B cell (primary cell): Measurements from ENCODE around the gene LIN7B. TPM values are rescaled to one million over a fixed set of nuclear protein-coding genes. Genes with fewer than 3 reads are reported as not detected.

Experiments used
- ATAC-seq: fragments of 200-7000 bp; cut with Tn5 transposase; one replicate; pipeline ENCODE4 v1.10.0; 2021; ENCODE audit warnings: low read depth, mild to moderate bottlenecking, moderate number of reproducible peaks, moderate library complexity
- CTCF ChIA-PET: fragments of 350-600 bp; sonication (Branson Sonifier 250); formaldehyde crosslinking; loops from one replicate; lab custom pipeline; 2021; ENCODE audit warnings: antibody characterized with exemption, inconsistent platforms; lab: Charles Lee
- POLR2A ChIA-PET: fragments of 350-600 bp; sonication (Branson Sonifier 250); formaldehyde crosslinking; loops from one replicate; lab custom pipeline; 2021; ENCODE audit warnings: antibody characterized with exemption; lab: Charles Lee
- DNase-seq: peaks from one replicate; pipeline ENCODE4 v3.0.0; 2013
- H2AFZ ChIP-seq: 2 replicates; pipeline ENCODE4 v1.6.1; 2012; ENCODE audit warnings: mild to moderate bottlenecking, low read depth, low read length; ENCODE audit not compliant: insufficient read depth, poor library complexity, severe bottlenecking
- H3K27ac ChIP-seq, 2 donors: 1 replicate in 1 of 2; 2 replicates in 1 of 2; pipeline ENCODE4 v1.5.1; 2012 to 2013; ENCODE audit warnings: low read length in 2 of 2, mild to moderate bottlenecking in 2 of 2, moderate library complexity in 1 of 2
- H3K27me3 ChIP-seq, 4 experiments: fragments of 200-600 bp in 1 of 4; sonication (generic) in 1 of 4; replicated peaks in 1 of 4; 1 replicate in 2 of 4; 2 replicates in 2 of 4; pipeline versions ENCODE4 v1.6.1 to v1.7.0; 2013 to 2016; ENCODE audit warnings: low read length in 3 of 4, mild to moderate bottlenecking in 2 of 4, mixed read lengths in 1 of 4, moderate library complexity in 1 of 4; ENCODE audit not compliant: insufficient read depth in 4 of 4, control insufficient read depth in 3 of 4; ENCODE audit errors: control extremely low read depth in 1 of 4
- H3K36me3 ChIP-seq, 2 experiments: replicated peaks in 1 of 2; 1 replicate in 1 of 2; 2 replicates in 1 of 2; pipeline versions ENCODE4 v1.6.1 to v1.7.1; 2013; ENCODE audit warnings: low read length in 1 of 2; ENCODE audit not compliant: insufficient read depth in 2 of 2, control insufficient read depth in 1 of 2; ENCODE audit errors: control extremely low read depth in 1 of 2, extremely low read depth in 1 of 2
- H3K4me1 ChIP-seq, 2 donors: fragments of 200-600 bp in 1 of 2; sonication (generic) in 1 of 2; 1 replicate in 1 of 2; 2 replicates in 1 of 2; pipeline versions ENCODE4 v1.5.1 to v1.6.1; 2013 to 2017; ENCODE audit warnings: low read length in 2 of 2; ENCODE audit not compliant: control insufficient read depth in 2 of 2, insufficient read depth in 2 of 2
- H3K4me2 ChIP-seq: replicated peaks from 2 replicates; pipeline ENCODE3; 2012; ENCODE audit warnings: mild to moderate bottlenecking, low read depth, low read length; ENCODE audit not compliant: poor library complexity, severe bottlenecking
- H3K4me3 ChIP-seq, 5 experiments: fragments of 200-600 bp in 1 of 5; sonication (generic) in 1 of 5; 1 replicate in 3 of 5; 2 replicates in 2 of 5; pipeline versions ENCODE4 v1.5.1 to v1.7.0; 2011 to 2016; ENCODE audit warnings: low read length in 4 of 5, mild to moderate bottlenecking in 4 of 5, low read depth in 2 of 5, control low read depth in 1 of 5, moderate library complexity in 1 of 5; ENCODE audit not compliant: insufficient read depth in 1 of 5; ENCODE audit errors: control extremely low read depth in 1 of 5, extremely low read depth in 1 of 5
- H3K79me2 ChIP-seq: fragments of 200-600 bp; sonication (generic); one replicate; pipeline ENCODE4 v1.6.0; 2016; ENCODE audit warnings: low read length; ENCODE audit not compliant: control insufficient read depth, insufficient read depth
- H3K9ac ChIP-seq: fragments of 200-600 bp; sonication (generic); 2 replicates; pipeline ENCODE4 v1.6.1; 2017; ENCODE audit warnings: mild to moderate bottlenecking, low read length, moderate library complexity
- H3K9me3 ChIP-seq, 3 donors: one replicate each; pipeline versions ENCODE4 v1.6.1 to v1.7.1; 2013; ENCODE audit warnings: low read length in 2 of 3; ENCODE audit not compliant: control insufficient read depth in 2 of 3, insufficient read depth in 1 of 3; ENCODE audit errors: control extremely low read depth in 1 of 3
- H4K20me1 ChIP-seq: 2 replicates; pipeline ENCODE4 v1.6.0; 2012; ENCODE audit warnings: mild to moderate bottlenecking, low read length; ENCODE audit not compliant: insufficient read depth, control insufficient read depth, poor library complexity, severe bottlenecking
- H3K27ac Mint-ChIP-seq: one replicate; pipeline ENCODE4 v1.8.0; 2021; ENCODE audit warnings: mixed read lengths
- H3K27me3 Mint-ChIP-seq: one replicate; pipeline ENCODE4 v1.8.0; 2021; ENCODE audit warnings: mixed read lengths
- H3K4me1 Mint-ChIP-seq: one replicate; pipeline ENCODE4 v1.8.0; 2021; ENCODE audit warnings: mixed read lengths
- H3K4me3 Mint-ChIP-seq: one replicate; pipeline ENCODE4 v1.8.0; 2021; ENCODE audit warnings: mixed read lengths
- H3K9me3 Mint-ChIP-seq: one replicate; pipeline ENCODE4 v1.8.0; 2022; ENCODE audit warnings: mixed read lengths; ENCODE audit not compliant: insufficient read depth
- CTCF ChIP-seq: fragments of 200-600 bp; IDR thresholded peaks from one replicate; pipeline ENCODE4 v1.8.0; 2022; ENCODE audit warnings: antibody characterized with exemption, mild to moderate bottlenecking
- EZH2 ChIP-seq: IDR thresholded peaks from 2 replicates; pipeline ENCODE4 v1.6.1; 2012; ENCODE audit warnings: borderline replicate concordance, low read depth, mild to moderate bottlenecking, moderate library complexity, low read length; ENCODE audit not compliant: insufficient read depth, poor library complexity, severe bottlenecking
- WGBS: methylation state at CpG from one replicate; pipeline ENCODE4 v1.1.5; 2013; ENCODE audit warnings: missing lambda C conversion rate; ENCODE audit not compliant: insufficient coverage; 5-methylcytosine and 5-hydroxymethylcytosine counted together
- intact Hi-C: fragments of 100-400 bp; cut with micrococcal nuclease; formaldehyde crosslinking; loops from one replicate; pipeline ENCODE4 v1.10.0; 2022
- polyA plus RNA-seq: library from polyadenylated mRNA; depleted of rRNA; stranded (reverse); fragments of >200 nt; gene quantifications from 2 replicates; pipeline ENCODE4 v1.2.3, GENCODE V29; 2012
- total RNA-seq, 2 donors: library from RNA; stranded (reverse); fragments of 120-200 nt in 1 of 2; gene quantifications; 1 replicate in 1 of 2; 2 replicates in 1 of 2; pipeline versions ENCODE4 v1.2.3 to v1.2.4, GENCODE V29; 2013 to 2022

LIN7B gene
- total and polyA plus RNA-seq, 2 donors (not counting 1 experiment from before 2014, with no cell fraction given), result 7.4 to 12.4 TPM

DNA sequence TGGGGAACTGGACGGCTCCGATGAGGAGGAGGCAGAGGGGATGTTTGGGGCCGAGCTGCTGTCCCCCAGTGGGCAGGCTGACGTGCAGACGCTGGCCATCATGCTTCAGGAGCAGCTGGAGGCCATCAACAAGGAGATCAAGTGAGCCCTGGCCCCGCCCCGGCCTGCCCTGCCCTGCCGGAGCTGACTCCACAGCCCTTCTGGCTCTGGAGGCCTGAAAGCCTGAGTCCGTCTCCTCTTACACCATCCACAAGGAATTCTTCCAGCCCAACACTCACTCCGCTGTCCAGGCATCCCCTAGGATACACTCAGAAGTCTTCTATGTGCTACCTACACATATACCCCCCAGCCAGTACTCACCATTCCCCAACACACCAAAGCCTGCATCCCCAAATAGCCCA is 22.6 kb downstream of the LIN7B start:
- peaks cover 39% of the 10 kb centered on the region for H3K27me3 Mint-ChIP-seq

GRCh38 chr19:49140951-49141350 is 26.8 kb downstream of the LIN7B start:
- H3K27me3 Mint-ChIP-seq, result peaks cover 36% of the 10 kb centered on the region
- peaks cover 10% of the 10 kb centered on the region for H3K4me1 Mint-ChIP-seq
- peaks cover 0 to 16% (median 0%) of the 10 kb centered on the region in 3 donors for H3K9me3 ChIP-seq
- H2AFZ ChIP-seq, result no peak overlapping the region
- intact Hi-C loops, result loop anchor here (10.0 kb wide), 1 partner anchor 64 kb away; no protein-coding TSS in a partner anchor
- H3K4me2 ChIP-seq, result no peak overlapping the region
- H4K20me1 ChIP-seq, result no peaks in the 10 kb centered on the region
- TF ChIP-seq EZH2, result no peak
- no peak for TF ChIP-seq CTCF
- ATAC-seq (no peak), DNase-seq (no peak)
- no peaks in the 10 kb centered on the region for H3K9me3 Mint-ChIP-seq
- ChIA-PET CTCF (no interaction called here), POLR2A (no interaction called here)
- H3K4me1 ChIP-seq, result peaks cover 12 to 13% of the 10 kb centered on the region in 2 donors
- no peaks in the 10 kb centered on the region for H3K36me3 ChIP-seq
- peaks cover 0 to 41% (median 8%) of the 10 kb centered on the region in 4 experiments for H3K27me3 ChIP-seq
- H3K79me2 ChIP-seq, result no peaks in the 10 kb centered on the region
- H3K27ac Mint-ChIP-seq, result no peak overlapping the region
- WGBS, result 77% methylated on average over 6 of the region's 7 CpGs
- H3K27ac ChIP-seq, result no peak overlapping the region
- no peak overlapping the region for H3K4me3 ChIP-seq
- no peak overlapping the region for H3K9ac ChIP-seq
- no peak overlapping the region for H3K4me3 Mint-ChIP-seq

More for the DNA sequence above, 22.6 kb downstream of the LIN7B start:
- peaks cover 6 to 11% of the 10 kb centered on the region in 2 donors for H3K4me1 ChIP-seq
- H3K36me3 ChIP-seq, result no peaks in the 10 kb centered on the region
- no peak overlapping the region for H3K9ac ChIP-seq
- H2AFZ ChIP-seq, result no peak overlapping the region
- no peak overlapping the region for H3K4me2 ChIP-seq
- H3K27me3 ChIP-seq, result peaks cover 0 to 35% (median 7%) of the 10 kb centered on the region in 4 experiments
- no peak for ATAC-seq
- no peak for TF ChIP-seq CTCF
- TF ChIP-seq EZH2, result no peak
- POLR2A ChIA-PET, result no interaction called here
- WGBS, result 94% methylated on average over 10 of the region's 10 CpGs
- Mint-ChIP-seq H3K27ac (no peak overlapping the region), H3K9me3 (no peaks in the 10 kb centered on the region), H3K4me1 (peaks cover 9% of the 10 kb centered on the region), H3K4me3 (no peak overlapping the region)
- no peaks in the 10 kb centered on the region for H3K79me2 ChIP-seq
- CTCF ChIA-PET, result no interaction called here
- intact Hi-C loops, result no loop called here
- H3K27ac ChIP-seq, result no peak overlapping the region
- DNase-seq, result no peak
- H3K4me3 ChIP-seq, result no peak overlapping the region
- H3K9me3 ChIP-seq, result peaks cover 0 to 24% (median 2%) of the 10 kb centered on the region in 3 donors
- no peaks in the 10 kb centered on the region for H4K20me1 ChIP-seq
